HuH-7.5 (cell line): Measurements from ENCODE around the gene CD93.

Source experiments
- DNase-seq: peaks from one replicate; pipeline ENCODE4 v3.0.0; 2011; ENCODE audit warnings: low spot score

Gene CD93

GRCh38 chr20:23060629-23061028 lies 25.5 kb downstream of the CD93 start:
- DNase-seq: no peak

GRCh38 chr20:23059846-23060245 lies 26.3 kb downstream of the CD93 start:
- no peak for DNase-seq

- DNase-seq: no peak
These were observed 27.1 kb downstream of the CD93 start for GRCh38 chr20:23059001-23059400.

GRCh38 chr20:23058240-23058639 lies 27.9 kb downstream of the CD93 start:
- no peak for DNase-seq

GRCh38 chr20:23052904-23053303 lies 33.2 kb downstream of the CD93 start:
- no peak for DNase-seq

GRCh38 chr20:23050847-23051627 lies 35.1 kb downstream of the CD93 start:
- DNase-seq: no peak

- DNase-seq: no peak
These were observed 35.9 kb downstream of the CD93 start for GRCh38 chr20:23050076-23050838.

- no peak for DNase-seq
These were observed 36.7 kb downstream of the CD93 start, which contains the start of gene THBD for GRCh38 chr20:23049201-23050075. Gene THBD, minus strand, starts transcription at chr20:23049672. Its CDS starts 168 bp downstream, at chr20:23049504.

- DNase-seq: no peak
These were observed 37.6 kb downstream of the CD93 start for GRCh38 chr20:23048283-23049200.

GRCh38 chr20:23047738-23048214 lies 38.3 kb downstream of the CD93 start:
- DNase-seq: no peak

GRCh38 chr20:23047001-23047737 lies 39.0 kb downstream of the CD93 start:
- DNase-seq: no peak

GRCh38 chr20:23046431-23046830 lies 39.7 kb downstream of the CD93 start:
- no peak for DNase-seq

GRCh38 chr20:23043376-23043775 lies 42.7 kb downstream of the CD93 start:
- no peak for DNase-seq

- DNase-seq: no peak
These were observed 43.9 kb downstream of the CD93 start for GRCh38 chr20:23042270-23042669.

- DNase-seq: no peak
These were observed 46.1 kb downstream of the CD93 start for GRCh38 chr20:23039885-23040508.

- no peak for DNase-seq
These were observed 46.8 kb downstream of the CD93 start for GRCh38 chr20:23039136-23039875.

GRCh38 chr20:23037017-23037481 lies 49.1 kb downstream of the CD93 start:
- DNase-seq: no peak

GRCh38 chr20:23036371-23036770 lies 49.8 kb downstream of the CD93 start:
- no peak for DNase-seq

GRCh38 chr20:23035731-23036130 lies 50.4 kb downstream of the CD93 start:
- DNase-seq: no peak
